ENCODE measurements around the gene RTL3. TPM values are rescaled to one million over a fixed set of nuclear protein-coding genes. Genes with fewer than 3 reads are reported as not detected.
"Not testable (repeated sequence)": the region's sequence is repeated elsewhere in the genome, so short reads cannot be mapped to it uniquely, and the experiment has no call there.

The RTL3 gene
- total RNA-seq, 1 donor from 2014 or later, result not detected

- peaks cover 20% of the 10 kb centered on the region for H3K36me3 Mint-ChIP-seq (ENCODE audit: low read depth)
- peak; percentile 64 for DNase-seq
- H3K4me3 Mint-ChIP-seq, result peak overlapping the region; percentile 61
- intact Hi-C loops (cut with micrococcal nuclease), result loop anchor here (5.0 to 10.0 kb wide), 10 partner anchors 134 to 711 kb away; partner anchors contain the start of genes P2RY10 and PGK1
- peaks cover 10% of the 10 kb centered on the region for H3K9me3 Mint-ChIP-seq
- H3K4me1 Mint-ChIP-seq, result peaks cover 17% of the 10 kb centered on the region
- H3K27me3 Mint-ChIP-seq, result no peaks in the 10 kb centered on the region
- H3K27ac Mint-ChIP-seq, result peak overlapping the region; percentile 78
Observed at GRCh38 chrX:78650906-78651437, 8.2 kb downstream of the RTL3 start.

- H3K27me3 Mint-ChIP-seq, result no peaks in the 10 kb centered on the region
- peaks cover 14% of the 10 kb centered on the region for H3K4me1 Mint-ChIP-seq
- H3K9me3 Mint-ChIP-seq, result peaks cover 16% of the 10 kb centered on the region
- DNase-seq, result peak; percentile 70
- intact Hi-C loops (cut with micrococcal nuclease), result no loop called here
- H3K27ac Mint-ChIP-seq, result peak overlapping the region; percentile 61
- H3K4me3 Mint-ChIP-seq, result no peak overlapping the region
- peaks cover 24% of the 10 kb centered on the region for H3K36me3 Mint-ChIP-seq (ENCODE audit: low read depth)
Observed at GRCh38 chrX:78643874-78644273, 15.3 kb downstream of the RTL3 start.

GRCh38 chrX:78643096-78643495, 16.0 kb downstream of the RTL3 start:
- peaks cover 22% of the 10 kb centered on the region for H3K36me3 Mint-ChIP-seq (ENCODE audit: low read depth)
- H3K27me3 Mint-ChIP-seq, result no peaks in the 10 kb centered on the region
- DNase-seq, result no peak
- H3K4me1 Mint-ChIP-seq, result peaks cover 14% of the 10 kb centered on the region
- H3K9me3 Mint-ChIP-seq, result peaks cover 20% of the 10 kb centered on the region
- intact Hi-C loops (cut with micrococcal nuclease), result no loop called here
- H3K4me3 Mint-ChIP-seq, result no peak overlapping the region
- H3K27ac Mint-ChIP-seq, result no peak overlapping the region

GRCh38 chrX:78636096-78636495, 23.0 kb downstream of the RTL3 start:
- intact Hi-C loops (cut with micrococcal nuclease); H3K27ac Mint-ChIP-seq; H3K4me3 Mint-ChIP-seq; H3K27me3 Mint-ChIP-seq; H3K4me1 Mint-ChIP-seq; DNase-seq; H3K36me3 Mint-ChIP-seq (ENCODE audit: low read depth): not testable (repeated sequence)
- H3K9me3 Mint-ChIP-seq, result peaks cover 10% of the 10 kb centered on the region

- Mint-ChIP-seq H3K9me3 (no peaks in the 10 kb centered on the region), H3K27me3 (no peaks in the 10 kb centered on the region), H3K4me3 (no peak overlapping the region), H3K36me3 (ENCODE audit: low read depth) (no peaks in the 10 kb centered on the region), H3K27ac (peak overlapping the region; percentile 25), H3K4me1 (peaks cover 9% of the 10 kb centered on the region)
- no peak for DNase-seq
- intact Hi-C loops (cut with micrococcal nuclease), result no loop called here
Observed at GRCh38 chrX:78624962-78625909, 33.9 kb downstream of the RTL3 start.

DNA sequence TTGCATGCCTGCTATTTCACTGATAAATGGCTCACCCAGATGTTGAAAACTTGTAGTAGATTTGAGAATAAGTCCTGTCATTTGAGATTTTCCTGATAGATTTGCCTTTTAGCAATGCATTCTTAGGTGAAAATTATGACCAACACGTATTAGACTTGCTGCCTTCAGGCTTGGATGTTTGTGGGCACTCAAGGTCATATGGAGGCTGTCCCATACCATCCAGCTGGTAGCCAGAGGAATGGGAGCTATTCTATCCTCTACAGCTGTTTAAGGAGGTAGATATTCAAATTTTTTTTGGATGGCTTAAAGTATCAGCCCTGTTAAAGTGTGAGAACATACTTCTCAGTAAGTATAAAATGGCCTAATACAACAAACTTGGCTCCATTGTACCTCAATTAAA, 34.7 kb downstream of the RTL3 start:
- intact Hi-C loops (cut with micrococcal nuclease), result no loop called here
- H3K27ac Mint-ChIP-seq, result no peak overlapping the region
- H3K4me1 Mint-ChIP-seq, result peaks cover 9% of the 10 kb centered on the region
- no peaks in the 10 kb centered on the region for H3K36me3 Mint-ChIP-seq (ENCODE audit: low read depth)
- H3K9me3 Mint-ChIP-seq, result no peaks in the 10 kb centered on the region
- no peaks in the 10 kb centered on the region for H3K27me3 Mint-ChIP-seq
- H3K4me3 Mint-ChIP-seq, result no peak overlapping the region
- DNase-seq, result no peak

GRCh38 chrX:78622831-78623230, 36.3 kb downstream of the RTL3 start:
- H3K9me3 Mint-ChIP-seq, result peaks cover 9% of the 10 kb centered on the region
- intact Hi-C loops (cut with micrococcal nuclease), result no loop called here
- H3K4me1 Mint-ChIP-seq, result peaks cover 9% of the 10 kb centered on the region

GRCh38 chrX:78619834-78620233, 39.3 kb downstream of the RTL3 start:
- Mint-ChIP-seq H3K27me3 (no peaks in the 10 kb centered on the region), H3K4me3 (no peak overlapping the region), H3K36me3 (ENCODE audit: low read depth) (no peaks in the 10 kb centered on the region), H3K9me3 (peaks cover 13% of the 10 kb centered on the region), H3K4me1 (no peaks in the 10 kb centered on the region), H3K27ac (no peak overlapping the region)
- intact Hi-C loops (cut with micrococcal nuclease), result no loop called here
- no peak for DNase-seq

More at GRCh38 chrX:78622831-78623230, 36.3 kb downstream of the RTL3 start:
- Mint-ChIP-seq H3K27ac (no peak overlapping the region), H3K36me3 (ENCODE audit: low read depth) (no peaks in the 10 kb centered on the region), H3K27me3 (no peaks in the 10 kb centered on the region), H3K4me3 (no peak overlapping the region)
- DNase-seq, result no peak

- H3K4me3 Mint-ChIP-seq, result no peak overlapping the region
- H3K27me3 Mint-ChIP-seq, result no peaks in the 10 kb centered on the region
- H3K27ac Mint-ChIP-seq, result no peak overlapping the region
- intact Hi-C loops (cut with micrococcal nuclease), result no loop called here
- no peaks in the 10 kb centered on the region for H3K36me3 Mint-ChIP-seq (ENCODE audit: low read depth)
- DNase-seq, result no peak
- no peaks in the 10 kb centered on the region for H3K4me1 Mint-ChIP-seq
- H3K9me3 Mint-ChIP-seq, result peaks cover 13% of the 10 kb centered on the region
Observed at GRCh38 chrX:78618987-78619386, 40.1 kb downstream of the RTL3 start.

DNA sequence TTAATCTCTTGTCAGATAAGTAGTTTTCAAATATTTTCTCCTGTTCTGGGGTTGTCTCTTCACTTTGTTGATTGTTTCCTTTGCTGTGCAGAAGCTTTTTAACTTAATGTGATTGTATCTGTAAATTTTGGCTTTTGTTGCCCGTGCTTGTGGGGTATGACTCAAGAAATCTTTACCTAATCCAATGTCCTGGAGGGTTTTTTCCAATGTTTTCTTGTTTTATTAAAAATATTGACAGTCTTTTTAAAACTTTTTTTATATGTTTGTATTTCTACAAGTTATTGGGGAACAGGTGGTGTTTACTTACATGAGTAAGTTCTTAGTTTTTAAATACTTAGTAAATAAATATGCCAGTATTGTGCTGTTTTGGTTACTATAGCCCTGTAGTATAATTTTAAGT, 44.9 kb downstream of the RTL3 start:
- no peak for DNase-seq
- Mint-ChIP-seq H3K27me3 (peaks cover 2% of the 10 kb centered on the region), H3K9me3 (peaks cover 17% of the 10 kb centered on the region), H3K4me3 (no peak overlapping the region), H3K36me3 (ENCODE audit: low read depth) (no peaks in the 10 kb centered on the region), H3K27ac (no peak overlapping the region), H3K4me1 (no peaks in the 10 kb centered on the region)
- intact Hi-C loops (cut with micrococcal nuclease), result no loop called here

Other genes starting within 250 kb of the RTL3 start
- gene LPAR4, start 88.4 kb upstream of the RTL3 start, total RNA-seq, result not detected in 2 replicates

Measured in activated CD4-positive, alpha-beta T cell treated with anti-CD3 and anti-CD28 coated beads, Interleukin-2, amount 10 ng/mL, durations not matched to agents 24 days and 14 days (primary cell).